Forelimb muscle (tissue), 1 donor: ENCODE results near the gene DEAF1. TPM values are rescaled to one million over a fixed set of nuclear protein-coding genes. Genes with fewer than 3 reads are reported as not detected.
A peak's percentile ranks its signal among the peaks of the same experiment; 100 is the strongest.
"Not testable (repeated sequence)": the region's sequence is repeated elsewhere in the genome, so short reads cannot be mapped to it uniquely, and the experiment has no call there.

Experiments used
- DNase-seq: peaks from one replicate; pipeline ENCODE4 v3.0.0-alpha.2; 2013; ENCODE audit warnings: low read depth
- polyA plus RNA-seq: library from polyadenylated mRNA; unstranded; fragments of 120-200 nt; gene quantifications from one replicate; pipeline ENCODE4 v1.2.1, GENCODE V29; 2013; ENCODE audit not compliant: insufficient read length

The DEAF1 gene, protein sequence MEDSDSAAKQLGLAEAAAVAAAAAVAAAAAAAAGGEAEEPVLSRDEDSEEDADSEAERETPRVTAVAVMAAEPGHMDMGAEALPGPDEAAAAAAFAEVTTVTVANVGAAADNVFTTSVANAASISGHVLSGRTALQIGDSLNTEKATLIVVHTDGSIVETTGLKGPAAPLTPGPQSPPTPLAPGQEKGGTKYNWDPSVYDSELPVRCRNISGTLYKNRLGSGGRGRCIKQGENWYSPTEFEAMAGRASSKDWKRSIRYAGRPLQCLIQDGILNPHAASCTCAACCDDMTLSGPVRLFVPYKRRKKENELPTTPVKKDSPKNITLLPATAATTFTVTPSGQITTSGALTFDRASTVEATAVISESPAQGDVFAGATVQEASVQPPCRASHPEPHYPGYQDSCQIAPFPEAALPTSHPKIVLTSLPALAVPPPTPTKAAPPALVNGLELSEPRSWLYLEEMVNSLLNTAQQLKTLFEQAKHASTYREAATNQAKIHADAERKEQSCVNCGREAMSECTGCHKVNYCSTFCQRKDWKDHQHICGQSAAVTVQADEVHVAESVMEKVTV
- 28.7 TPM for polyA plus RNA-seq

DNA sequence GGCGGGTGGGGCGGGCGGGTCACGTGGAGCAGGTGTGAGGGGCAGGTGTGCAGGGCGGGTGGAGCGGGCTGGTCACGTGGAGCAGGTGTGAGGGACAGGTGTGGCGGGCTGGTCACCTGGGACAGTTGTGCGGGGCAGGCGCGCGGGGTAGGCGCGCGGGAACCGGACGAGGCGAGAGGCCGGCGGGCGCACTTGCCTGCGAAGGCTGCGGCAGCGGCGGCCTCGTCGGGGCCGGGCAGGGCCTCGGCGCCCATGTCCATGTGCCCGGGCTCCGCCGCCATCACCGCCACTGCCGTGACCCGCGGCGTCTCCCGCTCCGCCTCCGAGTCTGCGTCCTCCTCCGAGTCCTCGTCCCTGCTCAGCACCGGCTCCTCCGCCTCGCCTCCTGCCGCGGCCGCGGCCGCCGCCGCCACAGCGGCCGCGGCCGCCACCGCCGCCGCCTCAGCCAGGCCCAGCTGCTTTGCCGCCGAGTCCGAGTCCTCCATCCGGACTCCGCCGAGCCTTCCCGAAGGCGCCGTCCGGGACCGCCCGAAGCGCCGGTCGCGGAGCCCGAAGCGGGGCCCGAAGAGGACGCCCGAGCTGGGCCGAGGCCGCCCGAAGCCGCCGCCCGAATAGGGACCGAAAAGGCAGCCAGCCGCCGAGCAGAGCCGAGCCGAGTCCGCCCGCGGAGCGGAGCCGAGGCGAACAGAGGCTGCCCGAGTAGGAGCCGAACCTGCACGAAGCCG is at the start of gene DEAF1:
DEAF1 (minus strand) TSS at position 660 of the 725 bp plus-strand sequence; CDS start at position 485, 175 bp downstream.
- DNase-seq: peak; percentile 92

- no peak for DNase-seq
Measured at GRCh38 chr11:742571-743201, 47.7 kb upstream of the DEAF1 start.

- no peak for DNase-seq
Measured at GRCh38 chr11:742156-742546, 47.1 kb upstream of the DEAF1 start.

DNA sequence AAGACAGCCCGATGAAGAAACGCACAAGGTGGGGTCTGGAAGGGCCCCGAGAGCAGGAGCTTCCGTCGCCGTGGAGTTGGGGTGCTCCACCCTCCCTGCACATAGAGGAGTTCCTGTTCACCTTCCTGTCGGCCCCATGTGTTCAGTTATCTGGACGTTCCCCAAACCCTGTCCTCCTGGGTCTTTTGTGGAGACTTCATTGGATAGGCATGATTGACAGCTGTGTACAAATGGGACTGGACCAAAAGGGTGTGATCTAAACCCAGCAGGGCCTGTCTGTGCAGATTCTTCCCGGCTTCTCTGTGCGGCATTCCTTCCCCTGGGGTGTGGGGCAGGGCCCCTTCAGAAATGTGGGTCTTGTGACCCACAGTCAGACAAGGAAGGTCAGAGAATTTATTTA is 42.9 kb upstream of the DEAF1 start:
- not testable (repeated sequence) for DNase-seq

- no peak for DNase-seq
Measured at GRCh38 chr11:737366-737765, 42.3 kb upstream of the DEAF1 start.

- DNase-seq: not testable (repeated sequence)
Measured at GRCh38 chr11:734541-734940, 39.5 kb upstream of the DEAF1 start.

- DNase-seq: no peak
Measured at GRCh38 chr11:733072-733471, 38.0 kb upstream of the DEAF1 start.

DNA sequence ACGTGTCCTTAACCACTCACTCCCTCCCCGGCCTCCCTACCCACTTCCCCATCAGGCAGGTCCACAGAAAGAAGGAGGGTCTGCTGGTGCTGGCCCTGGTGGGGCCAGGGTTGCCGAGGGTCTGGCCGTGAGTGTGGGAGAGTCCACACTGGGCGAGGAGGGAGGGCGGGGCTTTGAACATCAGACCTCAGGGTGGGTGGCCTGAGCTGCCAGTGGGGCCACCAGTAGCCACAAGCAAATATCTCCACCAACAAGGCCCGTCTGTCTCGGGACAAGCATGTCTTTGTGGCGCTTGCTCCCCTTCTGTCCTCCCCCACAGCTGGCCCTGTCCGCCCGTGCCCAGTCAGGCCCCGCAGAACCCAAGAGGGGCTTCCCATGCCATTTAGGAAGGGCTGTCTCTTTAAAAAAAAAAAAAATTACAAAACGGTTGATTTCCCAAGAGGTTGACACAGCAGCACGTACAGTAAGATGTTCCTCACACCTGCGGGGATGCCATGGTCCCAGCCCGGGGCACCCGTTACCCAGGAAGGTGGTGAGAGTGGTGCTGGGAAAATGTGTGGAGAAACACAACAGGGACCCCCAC is 34.6 kb upstream of the DEAF1 start:
- no peak for DNase-seq

GRCh38 chr11:728901-729491 is 34.0 kb upstream of the DEAF1 start:
- DNase-seq: no peak

- DNase-seq: no peak
Measured at GRCh38 chr11:727859-728748, 33.1 kb upstream of the DEAF1 start.

DNA sequence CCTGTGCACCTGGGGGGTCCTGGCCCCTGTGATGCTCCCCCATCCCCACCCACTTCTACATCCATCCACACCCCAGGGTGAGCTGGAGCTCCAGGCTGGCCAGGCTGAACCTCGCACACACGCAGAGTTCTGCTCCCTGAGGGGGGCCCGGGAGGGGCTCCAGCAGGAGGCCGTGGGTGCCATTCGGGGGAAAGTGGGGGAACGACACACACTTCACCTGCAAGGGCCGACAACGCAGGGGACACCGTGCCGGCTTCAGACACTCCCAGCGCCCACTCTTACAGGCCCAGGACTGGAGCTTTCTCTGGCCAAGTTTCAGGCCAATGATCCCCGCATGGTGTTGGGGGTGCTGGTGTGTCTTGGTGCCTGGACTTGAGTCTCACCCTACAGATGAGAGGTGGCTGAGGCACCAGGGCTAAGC is 32.3 kb upstream of the DEAF1 start:
- DNase-seq: no peak

GRCh38 chr11:726278-727220 is 31.5 kb upstream of the DEAF1 start:
- no peak for DNase-seq

GRCh38 chr11:725624-726202 is 30.7 kb upstream of the DEAF1 start:
- no peak for DNase-seq

DNA sequence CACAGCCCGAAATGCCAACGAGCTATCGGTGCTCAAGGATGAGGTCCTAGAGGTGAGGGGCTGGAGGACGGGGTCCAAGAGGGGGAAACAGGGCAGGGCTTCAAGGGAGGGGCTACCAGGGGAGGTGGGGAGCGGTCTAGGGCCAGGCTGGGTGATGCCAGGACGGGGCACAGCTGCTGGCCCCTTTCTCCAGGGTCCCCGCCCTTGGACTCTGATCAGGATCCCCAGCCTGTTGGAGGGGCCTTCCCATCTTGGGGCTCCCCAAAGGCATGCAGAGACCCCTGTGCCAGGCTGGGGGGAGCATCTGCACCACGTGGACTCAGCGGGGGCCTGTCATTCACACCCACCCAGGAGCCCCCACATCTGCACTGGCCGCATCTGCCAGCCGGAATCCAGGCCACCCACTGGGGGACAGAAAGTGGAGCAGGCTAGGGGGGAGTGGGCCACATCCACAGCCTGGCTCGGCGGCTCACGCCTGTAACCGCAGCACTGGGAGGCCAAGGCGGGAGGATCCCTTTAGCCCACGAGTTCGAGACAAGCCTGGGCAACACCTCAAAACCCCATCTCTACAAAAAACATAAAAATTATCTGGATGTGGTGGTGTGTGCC is 29.9 kb upstream of the DEAF1 start:
- no peak for DNase-seq

- no peak for DNase-seq
Measured at GRCh38 chr11:724049-724777, 29.2 kb upstream of the DEAF1 start.

DNA sequence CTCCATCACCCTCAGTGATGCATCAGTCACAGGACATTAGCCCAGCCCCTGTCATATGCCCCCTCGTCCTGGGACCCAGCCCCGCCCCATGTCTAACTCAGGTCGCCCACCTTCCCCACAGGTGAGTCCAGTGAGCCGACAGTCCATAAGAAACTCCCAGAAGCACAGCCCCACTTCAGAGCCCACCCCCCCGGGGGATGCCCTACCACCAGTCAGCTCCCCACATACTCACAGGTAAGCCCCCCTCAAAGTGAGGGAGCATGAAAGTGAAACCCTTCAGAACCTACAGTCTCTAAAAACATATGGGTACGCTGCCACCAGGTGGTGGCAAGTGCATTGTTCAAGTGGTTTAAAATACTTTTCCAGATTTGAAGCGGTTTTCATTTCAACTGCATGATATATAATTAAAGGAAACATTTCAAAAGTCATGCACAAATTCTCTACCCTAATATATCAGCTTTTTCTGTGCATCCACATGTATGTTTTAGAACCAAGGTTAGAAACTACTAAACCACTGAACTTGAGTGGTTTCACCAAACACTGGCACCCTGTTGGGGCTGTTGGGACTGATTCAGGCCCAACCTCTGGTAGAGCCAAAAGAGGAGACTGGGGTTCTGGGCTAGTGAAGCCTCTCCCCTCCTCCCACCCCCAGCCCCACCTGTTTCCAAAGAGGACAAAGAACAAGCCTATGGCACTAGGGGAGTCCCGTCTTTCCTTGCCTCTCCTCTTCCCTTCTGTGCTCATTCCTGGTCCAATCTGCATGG is 28.3 kb upstream of the DEAF1 start:
- peak; percentile 32 for DNase-seq

DNA sequence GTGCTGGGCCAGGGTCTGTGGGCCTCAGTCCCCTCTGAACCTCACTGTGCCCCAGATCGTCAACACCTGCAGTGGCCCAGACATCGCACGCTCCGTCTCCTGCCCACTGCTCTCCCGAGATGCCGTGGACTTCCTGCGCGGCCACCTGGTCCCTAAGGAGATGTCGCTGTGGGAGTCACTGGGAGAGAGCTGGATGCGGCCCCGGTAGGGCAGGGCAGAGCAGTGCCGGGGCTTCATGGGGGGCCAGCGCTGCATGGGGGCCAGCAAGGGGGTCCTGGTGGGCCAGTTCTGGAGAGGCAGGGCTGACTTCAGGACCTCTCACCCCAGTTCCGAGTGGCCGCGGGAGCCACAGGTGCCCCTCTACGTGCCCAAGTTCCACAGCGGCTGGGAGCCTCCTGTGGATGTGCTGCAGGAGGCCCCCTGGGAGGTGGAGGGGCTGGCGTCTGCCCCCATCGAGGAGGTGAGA is 27.4 kb upstream of the DEAF1 start:
- no peak for DNase-seq
